Stimulated activated naive CD4-positive, alpha-beta T cell (primary cell): Measurements from ENCODE around the gene BMPR1B.
A peak's percentile ranks its signal among the peaks of the same experiment; 100 is the strongest.
"Not testable (repeated sequence)": the region's sequence is repeated elsewhere in the genome, so short reads cannot be mapped to it uniquely, and the experiment has no call there.

Experiments used
- DNase-seq, 6 experiments: peaks; one replicate each; lab custom pipeline; 2025; lab: John Stamatoyannopoulos, UW

BMPR1B gene

DNA sequence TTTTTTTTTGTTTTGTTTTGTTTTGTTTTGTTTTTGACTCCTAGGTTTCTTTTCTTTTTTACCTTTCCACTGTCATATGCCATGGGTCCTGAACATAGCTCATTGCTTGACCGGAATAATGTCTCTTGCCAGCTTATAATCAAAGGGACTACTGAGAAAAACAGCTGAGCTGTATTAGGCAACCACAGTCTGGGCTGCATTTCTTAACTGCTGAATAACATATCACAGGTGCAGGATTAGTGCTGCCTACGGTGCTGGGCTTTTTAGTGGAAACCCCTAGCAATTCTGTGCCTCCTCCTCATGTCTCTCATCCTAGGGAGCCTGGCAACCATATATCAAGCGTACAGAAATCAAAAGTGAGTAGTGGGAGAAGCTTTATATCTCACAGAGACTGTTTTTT lies 333.5 kb downstream of the BMPR1B start:
- no peak for DNase-seq

DNA sequence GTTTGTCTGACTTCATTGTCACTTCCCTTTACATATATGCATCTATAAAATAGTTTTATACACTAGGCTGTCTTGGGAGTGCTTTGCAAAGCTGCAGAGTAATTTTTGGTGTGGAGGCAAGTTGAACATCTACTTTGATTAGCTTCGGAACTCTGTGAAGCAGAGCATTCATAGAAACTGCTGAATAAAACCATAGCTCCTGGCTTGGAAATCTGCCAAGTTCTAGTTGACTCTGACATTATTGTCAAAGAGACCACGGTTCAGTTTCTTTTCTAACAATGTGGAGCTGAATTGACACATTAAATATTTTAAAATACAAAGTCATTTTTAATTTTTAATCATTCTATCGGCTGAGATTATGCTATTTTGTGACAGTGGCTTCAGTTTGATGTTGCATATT lies 335.0 kb downstream of the BMPR1B start:
- DNase-seq, result no peak

DNA sequence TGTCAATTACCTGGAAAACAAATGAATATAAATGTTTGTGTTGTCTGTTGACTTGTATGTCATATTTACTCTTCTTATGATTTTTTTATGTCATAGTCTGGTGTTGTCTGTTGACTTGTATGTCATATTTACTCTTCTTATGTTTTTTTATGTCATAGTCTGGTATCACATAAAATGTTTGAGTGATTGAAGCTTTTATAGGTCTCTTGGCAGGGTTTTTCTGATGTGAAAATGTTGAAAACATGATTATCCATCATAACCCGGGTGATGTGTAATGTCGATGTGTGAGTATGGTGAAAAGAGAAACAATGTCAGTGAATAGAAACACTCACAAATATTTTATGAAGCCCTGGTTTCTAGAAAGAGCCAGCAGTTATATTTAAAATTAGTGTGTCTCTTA lies 335.7 kb downstream of the BMPR1B start:
- DNase-seq, result no peak

DNA sequence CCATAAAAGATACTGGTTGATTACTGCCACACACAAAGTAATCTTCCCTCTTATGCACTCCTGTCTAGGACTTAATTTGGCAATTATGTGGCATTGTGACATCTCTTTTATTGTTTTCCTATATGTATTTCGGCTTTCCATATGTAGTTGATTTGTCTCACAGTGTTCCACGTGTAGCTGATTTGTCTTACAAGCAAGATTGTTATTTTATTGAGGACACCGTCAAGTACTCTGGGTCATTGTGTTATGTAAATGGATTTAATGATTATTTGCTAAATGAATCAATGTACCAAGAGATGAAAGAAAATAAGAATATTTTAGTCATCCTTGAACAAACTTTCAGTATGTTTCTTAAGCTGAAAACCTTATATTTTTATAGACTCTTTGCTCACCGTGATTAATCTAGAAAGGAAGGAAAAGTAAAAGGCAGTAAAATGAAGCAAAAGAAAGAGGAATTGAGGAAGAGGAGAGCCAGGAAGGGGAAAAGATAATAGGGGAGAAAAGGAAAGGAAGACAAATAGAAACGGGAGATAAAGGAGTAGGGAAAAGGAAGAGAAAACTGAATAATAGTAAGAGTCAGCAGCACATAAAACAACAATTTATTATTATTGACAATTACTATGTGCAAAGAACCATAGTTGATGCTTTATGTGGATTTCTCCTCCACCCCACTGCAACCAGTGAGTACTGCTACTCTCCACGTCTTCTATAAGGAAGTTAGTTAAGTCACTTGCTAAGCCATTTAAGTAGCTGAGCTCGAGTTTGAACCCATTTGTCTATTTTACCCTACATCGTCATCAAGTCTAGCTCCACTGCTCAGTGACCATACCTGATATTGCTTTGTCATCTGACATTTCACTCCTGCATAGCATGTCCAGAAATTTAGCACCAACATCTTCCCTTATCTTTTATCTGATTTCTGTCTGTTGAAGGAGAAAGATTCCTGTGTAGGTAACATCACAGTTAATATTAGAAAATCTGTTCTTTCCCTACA lies 336.5 kb downstream of the BMPR1B start:
- DNase-seq, result no peak

DNA sequence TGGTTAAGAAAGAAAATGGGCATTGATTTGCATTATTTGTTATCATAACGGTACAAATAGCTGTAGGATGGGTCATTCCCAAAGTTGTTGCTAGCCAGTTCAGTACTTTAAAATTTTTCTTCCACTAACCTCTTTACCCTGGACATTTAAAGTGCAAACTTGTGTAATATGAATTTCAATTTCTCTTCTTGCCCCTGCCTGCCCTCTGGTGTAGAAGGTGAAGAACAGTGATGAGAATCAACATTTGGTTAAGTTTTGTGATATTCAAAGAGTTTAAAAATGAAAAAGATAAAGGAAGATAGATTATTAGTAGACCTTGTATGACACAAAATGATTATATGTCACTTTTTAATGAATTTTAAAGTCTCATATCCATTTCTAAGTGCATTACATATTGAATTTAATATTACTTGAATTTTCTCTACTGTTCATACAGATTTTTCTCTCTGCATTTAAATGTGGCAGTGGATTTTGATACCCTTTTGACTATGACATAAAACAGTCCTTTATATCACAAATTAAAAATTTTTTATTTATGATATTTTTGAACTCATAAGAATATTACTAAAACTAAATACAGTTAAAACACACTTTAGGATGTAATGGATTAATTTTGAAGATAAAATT lies 337.7 kb downstream of the BMPR1B start:
- peak in 1 of 6 experiments; percentile 13 for DNase-seq

DNA sequence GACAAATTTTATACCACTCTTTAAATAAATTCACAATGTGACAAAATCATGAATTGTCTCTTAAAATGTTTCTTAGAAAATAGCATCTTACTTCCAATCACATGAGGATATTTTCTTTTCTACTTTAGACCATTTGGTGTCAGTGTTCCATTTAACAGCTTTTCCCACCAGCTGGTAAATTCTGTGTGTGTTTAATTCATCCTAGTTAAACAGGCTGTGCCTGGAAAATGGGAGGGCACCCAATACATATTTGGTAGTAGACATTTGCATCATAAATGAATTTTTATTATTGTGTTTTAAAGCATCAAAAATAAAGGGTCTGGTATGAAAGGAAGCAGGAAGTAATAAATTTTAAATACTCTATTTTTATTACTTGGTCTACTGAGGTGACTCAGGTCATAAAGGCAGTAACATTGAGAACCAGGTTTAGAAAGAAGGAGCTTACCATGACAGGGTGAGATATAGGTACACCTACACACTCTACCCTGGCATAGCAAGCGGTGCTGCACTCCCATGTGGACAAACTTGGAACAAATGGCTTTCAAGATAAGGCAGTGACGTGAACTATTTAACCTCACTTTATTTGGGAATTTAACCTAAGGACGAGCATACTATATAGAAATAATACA lies 344.5 kb downstream of the BMPR1B start:
- no peak for DNase-seq

DNA sequence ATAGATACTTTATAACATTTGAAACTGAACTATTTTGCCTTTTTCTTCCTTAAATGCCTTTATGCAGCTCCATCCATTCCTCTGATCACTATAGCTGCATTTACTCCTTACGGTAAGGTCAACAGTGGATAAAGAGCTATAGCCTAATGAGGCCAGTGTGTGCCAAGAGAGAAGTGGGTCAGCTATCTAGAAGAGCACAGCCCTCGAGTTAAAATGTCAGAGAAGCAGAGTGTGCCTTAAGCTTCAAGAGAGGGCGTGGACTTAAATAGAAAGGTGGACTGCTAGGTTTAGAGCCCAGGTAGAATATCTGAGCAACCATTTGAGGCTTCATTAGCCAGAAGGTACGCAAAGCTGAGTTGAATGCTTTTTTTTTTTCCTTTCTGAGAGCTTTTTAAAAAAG lies 347.4 kb downstream of the BMPR1B start:
- no peak for DNase-seq

DNA sequence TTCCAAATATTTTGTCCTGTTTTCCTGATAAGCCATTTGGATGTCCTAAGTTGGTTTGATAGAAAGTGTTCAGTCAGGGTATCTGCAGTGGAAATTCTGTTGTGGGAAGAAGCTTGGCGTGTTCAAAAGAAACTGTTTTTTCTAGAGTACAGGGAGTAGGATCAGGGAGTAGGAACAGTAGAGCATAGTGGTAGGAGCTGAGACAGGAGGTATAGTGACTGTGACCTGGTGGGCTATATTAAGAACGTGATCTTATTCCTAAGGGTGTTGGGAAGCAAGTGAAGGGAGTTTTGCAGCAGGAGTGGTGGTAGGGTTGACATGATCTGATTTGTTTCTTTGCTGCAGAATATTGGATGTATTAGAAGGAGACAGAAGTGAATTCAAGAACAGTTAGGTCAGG lies 348.2 kb downstream of the BMPR1B start:
- DNase-seq, result no peak

DNA sequence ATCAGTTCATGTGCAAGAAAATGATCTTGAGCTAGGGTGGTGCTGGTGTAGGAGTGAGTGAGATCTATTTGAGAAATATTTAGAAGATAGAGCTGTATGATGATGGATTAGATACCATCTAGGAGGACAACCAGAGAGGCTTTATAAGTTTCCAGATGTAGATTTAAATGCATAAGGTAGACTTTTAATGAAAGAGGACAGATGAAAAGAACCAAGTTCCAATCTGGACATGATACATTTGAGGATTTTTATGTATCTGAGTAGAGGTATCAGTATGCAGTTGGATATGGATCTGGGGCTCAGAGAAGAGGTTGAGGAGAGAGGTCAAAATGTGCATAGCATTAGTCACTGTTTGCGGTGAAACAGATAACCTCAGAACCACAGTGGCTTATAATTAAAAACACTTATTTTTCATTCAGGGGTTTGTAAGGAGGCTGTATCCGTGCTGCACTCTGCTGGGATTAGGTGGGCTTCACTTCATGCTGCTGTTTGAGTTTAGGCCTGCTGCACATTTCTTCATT lies 348.7 kb downstream of the BMPR1B start:
- no peak for DNase-seq

DNA sequence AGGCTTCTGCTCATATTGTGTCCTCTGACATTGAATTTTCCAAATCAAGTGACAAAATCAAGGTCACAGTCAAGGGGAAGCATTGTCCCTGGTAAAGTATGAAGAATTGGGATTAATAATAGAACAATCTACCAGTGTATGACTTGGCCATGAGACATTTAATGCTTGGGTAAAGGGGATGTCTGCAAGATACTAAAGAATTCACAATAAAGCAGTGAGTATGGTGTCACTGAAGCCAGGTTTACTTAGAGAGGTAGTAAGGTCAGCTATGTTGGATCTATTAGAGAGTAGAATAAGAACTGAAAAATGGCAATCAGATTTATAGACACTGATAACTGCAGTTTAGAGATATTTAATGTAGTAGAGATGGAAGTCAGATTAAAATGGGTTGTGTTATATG lies 349.2 kb downstream of the BMPR1B start:
- no peak for DNase-seq

DNA sequence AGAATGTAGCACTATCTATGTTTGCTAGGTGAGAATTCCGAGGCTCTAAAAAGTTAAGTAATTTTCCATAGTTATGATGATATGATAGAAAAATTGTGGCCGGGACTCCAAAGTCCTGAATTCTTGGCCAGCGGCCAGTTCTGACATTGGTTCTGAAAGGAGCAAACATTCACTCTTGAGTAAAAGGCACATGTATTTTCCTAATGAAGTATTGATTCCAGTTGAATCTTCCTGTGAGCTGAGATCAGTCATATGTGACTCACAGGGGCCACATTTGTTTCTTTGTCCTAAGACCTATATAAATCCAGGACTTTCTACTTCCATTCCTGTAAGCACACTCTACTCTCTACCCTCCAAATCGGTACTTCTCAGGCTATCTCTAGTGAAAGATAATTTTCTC lies 349.9 kb downstream of the BMPR1B start:
- no peak for DNase-seq

DNA sequence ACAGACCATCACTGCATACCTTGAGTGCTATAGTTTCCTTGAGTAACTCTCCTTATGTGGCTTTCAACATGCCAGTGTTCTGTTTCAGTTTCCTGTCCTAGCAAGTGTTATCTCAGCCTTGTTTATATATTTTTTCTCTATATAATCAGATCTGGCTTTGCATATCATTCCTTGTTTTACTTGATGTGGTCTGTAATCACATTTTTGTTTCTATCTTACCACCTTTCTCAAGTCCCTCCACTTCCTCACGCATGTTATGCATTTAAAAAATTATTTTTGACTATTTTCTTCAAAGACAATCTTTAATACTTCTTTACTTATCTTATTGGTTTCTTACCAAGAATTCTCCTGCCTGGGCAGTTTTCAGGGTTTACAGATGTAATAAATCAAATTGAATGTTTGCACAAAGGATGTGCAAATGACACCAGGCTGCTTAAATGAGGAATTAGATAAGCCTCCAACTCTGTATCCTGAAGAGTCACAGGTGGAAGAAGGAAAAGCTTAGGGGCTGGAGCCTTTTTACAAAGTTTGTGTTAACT lies 351.2 kb downstream of the BMPR1B start:
- DNase-seq, result no peak

DNA sequence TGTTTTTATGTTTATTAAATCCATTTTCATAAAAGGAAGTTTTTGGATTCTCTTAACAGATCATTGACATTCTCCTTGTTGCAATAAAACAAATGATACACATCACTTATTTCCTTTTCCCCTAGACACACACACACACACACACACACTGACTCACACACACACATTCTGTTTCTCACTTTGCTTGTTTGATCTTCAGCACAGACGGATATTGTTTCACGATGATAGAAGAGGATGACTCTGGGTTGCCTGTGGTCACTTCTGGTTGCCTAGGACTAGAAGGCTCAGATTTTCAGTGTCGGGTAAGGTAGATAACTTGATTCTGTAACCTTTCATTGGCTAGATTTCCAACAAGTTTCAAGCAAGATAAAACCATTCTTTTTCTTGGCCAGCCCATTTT lies 356.8 kb downstream of the BMPR1B start:
- DNase-seq, result peak in 1 of 6 experiments; percentile 1

DNA sequence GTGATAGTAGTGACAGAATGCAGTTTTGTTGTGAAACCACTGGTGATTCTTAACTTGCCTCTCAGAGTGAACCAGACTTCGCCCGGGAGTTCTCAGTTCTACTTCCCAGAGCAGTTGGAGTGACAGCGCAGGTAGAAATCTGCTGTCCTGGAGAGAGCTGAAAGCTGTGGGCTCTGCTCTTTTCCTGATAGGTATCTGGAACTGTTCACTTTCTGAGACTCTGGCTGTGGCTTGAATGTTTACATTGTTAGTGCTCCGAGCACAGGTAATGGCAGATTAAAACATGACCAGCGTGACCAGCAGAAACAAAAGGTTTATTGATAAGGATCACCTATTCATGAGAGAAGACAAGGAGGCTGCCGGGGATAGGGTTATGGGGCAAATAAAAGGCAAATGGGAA lies 360.7 kb downstream of the BMPR1B start:
- no peak for DNase-seq

DNA sequence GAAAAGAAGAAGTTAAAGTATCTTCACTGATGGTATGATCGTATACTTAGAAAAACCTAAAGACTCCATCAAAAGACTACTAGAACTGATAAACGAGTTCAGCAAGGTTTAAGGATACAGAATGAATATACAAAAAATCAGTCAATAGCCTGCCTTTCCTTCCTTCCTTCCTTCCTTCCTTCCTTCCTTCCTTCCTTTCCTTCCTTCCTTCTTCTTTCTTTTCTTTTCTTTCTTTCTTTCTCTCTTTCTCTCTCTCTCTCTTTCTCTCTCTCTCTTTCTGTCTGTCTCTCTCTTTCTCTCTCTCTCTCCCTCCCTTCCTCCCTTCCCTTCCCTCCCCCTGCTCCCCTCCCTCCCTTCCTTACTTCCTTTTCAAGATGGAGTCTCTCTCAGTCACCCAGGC lies 362.7 kb downstream of the BMPR1B start:
- DNase-seq, result no peak

DNA sequence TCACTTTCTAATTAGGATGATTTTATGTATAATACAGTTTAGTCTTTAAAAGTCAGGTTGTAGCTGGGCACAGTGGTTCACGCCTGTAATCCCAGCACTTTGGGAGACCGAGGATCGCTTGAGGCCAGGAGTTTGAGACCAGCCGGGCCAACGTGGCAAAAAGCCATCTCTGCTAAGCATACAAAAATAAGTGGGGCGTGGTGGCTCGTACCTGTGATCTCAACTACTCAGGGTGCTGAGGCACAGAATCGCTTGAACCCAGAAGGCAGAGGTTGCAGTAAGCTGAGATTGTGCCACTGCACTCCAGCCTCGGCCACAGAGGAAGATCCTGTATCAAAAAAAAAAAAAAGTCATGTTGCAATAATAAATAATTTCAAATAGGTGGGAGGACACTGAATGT lies 364.2 kb downstream of the BMPR1B start:
- DNase-seq, result no peak

DNA sequence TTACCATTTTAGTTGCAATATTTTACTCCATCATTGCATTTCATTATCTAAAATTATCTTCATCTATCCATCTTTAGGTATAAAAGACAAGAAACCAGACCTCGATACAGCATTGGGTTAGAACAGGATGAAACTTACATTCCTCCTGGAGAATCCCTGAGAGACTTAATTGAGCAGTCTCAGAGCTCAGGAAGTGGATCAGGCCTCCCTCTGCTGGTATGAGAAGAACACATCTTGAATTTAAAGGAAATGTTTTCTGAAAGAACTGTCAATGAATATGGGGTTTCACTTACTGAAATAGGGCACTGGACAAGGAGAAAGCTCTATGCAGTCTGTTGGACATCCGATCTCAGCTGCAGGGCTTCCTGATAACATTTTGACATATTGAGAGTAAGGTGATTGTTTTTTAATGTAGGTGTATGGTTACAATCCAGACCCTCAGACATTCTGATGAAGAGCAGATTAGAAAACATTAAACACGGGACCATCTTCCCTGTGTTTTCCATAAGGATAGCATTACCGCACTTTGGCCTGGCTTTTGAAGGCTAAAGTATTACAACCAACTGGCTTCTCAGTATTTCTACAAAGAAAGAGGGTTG lies 367.2 kb downstream of the BMPR1B start:
- peak in 1 of 6 experiments; percentile 0 for DNase-seq

DNA sequence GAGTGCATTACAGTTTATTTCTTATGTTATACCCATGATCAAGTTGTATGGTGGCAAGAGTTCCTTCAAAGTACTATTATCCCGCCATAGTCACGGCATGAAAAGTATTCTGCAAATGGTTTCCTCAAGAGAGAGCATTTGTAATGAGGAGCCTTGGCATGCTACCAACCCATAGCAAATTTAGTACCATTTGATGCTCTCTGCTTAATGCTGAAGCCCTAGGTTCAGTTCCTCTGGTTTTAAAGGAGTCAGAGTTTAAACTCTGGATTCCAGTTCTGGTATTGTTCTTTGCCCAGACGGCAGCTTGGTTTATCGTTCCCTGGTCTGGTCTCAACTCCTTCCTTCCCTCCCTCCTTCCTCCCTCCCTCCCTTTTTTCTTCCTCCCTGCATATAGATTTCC lies 371.3 kb downstream of the BMPR1B start:
- no peak for DNase-seq

DNA sequence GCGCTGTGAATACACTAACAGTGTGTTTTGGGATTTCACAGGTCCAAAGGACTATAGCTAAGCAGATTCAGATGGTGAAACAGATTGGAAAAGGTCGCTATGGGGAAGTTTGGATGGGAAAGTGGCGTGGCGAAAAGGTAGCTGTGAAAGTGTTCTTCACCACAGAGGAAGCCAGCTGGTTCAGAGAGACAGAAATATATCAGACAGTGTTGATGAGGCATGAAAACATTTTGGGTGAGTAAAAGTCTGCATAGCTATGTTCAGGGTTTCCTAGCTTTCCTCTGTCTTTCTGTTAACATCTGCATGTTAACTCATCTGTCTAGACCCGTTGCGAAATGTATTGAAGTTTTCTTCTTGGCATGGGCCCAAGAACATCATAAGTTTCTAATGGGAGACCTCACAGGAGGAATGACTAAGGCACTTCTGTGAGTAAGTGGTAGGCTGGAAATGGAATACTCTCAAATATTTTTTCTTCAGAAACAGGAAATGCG lies 372.1 kb downstream of the BMPR1B start:
- no peak for DNase-seq

DNA sequence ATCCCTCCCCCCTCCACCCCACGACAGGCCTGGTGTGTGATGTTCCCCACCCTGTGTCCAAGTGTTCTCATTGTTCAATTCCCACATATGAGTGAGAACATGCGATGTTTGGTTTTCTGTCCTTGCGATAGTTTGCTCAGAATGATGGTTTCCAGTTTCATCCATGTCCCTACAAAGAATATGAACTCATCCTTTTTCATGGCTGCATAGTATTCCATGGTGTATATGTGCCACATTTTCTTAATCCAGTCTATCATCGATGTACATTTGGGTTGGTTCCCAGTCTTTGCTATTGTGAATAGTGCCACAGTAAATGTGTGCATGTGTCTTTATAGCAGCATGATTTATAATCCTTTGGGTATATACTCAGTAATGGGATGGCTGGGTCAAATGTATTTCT lies 376.3 kb downstream of the BMPR1B start:
- DNase-seq, result not testable (repeated sequence)

DNA sequence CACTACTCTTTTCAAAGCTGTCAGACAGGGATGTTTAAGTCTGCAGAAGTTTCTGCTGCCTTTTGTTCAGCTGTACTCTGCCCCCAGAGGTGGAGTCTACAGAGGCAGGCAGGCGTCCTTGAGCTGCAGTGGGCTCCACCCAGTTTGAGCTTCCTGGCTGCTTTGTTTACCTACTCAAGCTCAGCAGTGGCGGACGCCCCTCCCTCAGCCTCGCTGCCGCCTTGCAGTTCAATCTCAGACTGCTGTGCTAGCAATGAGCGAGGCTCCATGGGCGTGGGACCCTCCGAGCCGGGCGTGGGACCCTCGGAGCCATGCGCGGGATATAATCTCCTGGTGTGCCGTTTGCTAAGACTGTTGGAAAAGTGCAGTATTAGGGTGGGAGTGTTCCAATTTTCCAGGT lies 381.7 kb downstream of the BMPR1B start:
- not testable (repeated sequence) for DNase-seq

DNA sequence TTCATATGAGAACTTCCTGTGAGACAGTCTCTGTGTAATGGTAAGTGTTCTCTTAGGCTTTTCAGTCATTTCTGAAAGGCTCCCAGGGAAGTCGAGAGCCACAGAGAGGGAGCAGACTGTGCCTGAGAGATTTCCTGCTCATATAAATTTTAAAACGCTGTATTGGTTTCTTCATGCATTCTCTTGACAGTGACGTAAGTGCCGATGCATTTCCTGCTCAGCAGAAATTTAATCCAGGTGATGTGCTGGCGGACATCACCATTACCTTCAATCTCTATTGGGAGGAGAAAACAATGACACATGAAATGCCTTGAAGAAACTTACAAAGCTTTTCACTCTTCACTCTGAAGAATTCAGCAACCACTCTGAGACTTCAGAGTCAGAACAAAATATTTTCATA lies 383.6 kb downstream of the BMPR1B start:
- DNase-seq, result no peak
